DOHH2 (cell line): ENCODE data around the gene IL9.

Experiments used
- H3F3A ChIP-seq: fragments of 200-600 bp; sonication (generic), shearing (Covaris generic); 2 replicates; pipeline ENCODE4 v1.6.0; 2016; ENCODE audit warnings: antibody characterized with exemption, mild to moderate bottlenecking; ENCODE audit not compliant: control insufficient read depth, insufficient read depth
- H3K27ac ChIP-seq: fragments of 200-600 bp; sonication (generic); 2 replicates; pipeline ENCODE4 v1.5.1; 2014; ENCODE audit warnings: low read depth, mild to moderate bottlenecking, low read length, moderate library complexity
- H3K27me3 ChIP-seq: fragments of 200-600 bp; sonication (generic); 2 replicates; pipeline ENCODE4 v1.6.1; 2014; ENCODE audit warnings: mild to moderate bottlenecking, low read length, mixed read lengths; ENCODE audit not compliant: control insufficient read depth
- H3K36me3 ChIP-seq: fragments of 200-600 bp; sonication (generic); 2 replicates; pipeline ENCODE4 v1.6.1; 2014; ENCODE audit warnings: mild to moderate bottlenecking, low read length, moderate library complexity, mixed read lengths; ENCODE audit not compliant: control insufficient read depth
- H3K4me1 ChIP-seq: fragments of 200-600 bp; sonication (generic); 2 replicates; pipeline ENCODE4 v1.6.1; 2014; ENCODE audit warnings: mild to moderate bottlenecking, low read length, mixed read lengths; ENCODE audit not compliant: control insufficient read depth
- H3K4me2 ChIP-seq: fragments of 200-600 bp; sonication (generic); 2 replicates; pipeline ENCODE4 v1.6.0; 2014; ENCODE audit warnings: mild to moderate bottlenecking, low read length, moderate library complexity
- H3K4me3 ChIP-seq: fragments of 200-600 bp; sonication (generic); 2 replicates; pipeline ENCODE4 v1.5.1; 2014; ENCODE audit warnings: mild to moderate bottlenecking, low read length, mixed read lengths
- H3K79me2 ChIP-seq: fragments of 200-600 bp; sonication (generic); 2 replicates; pipeline ENCODE4 v1.6.1; 2014; ENCODE audit warnings: mild to moderate bottlenecking, low read length, mixed read lengths; ENCODE audit not compliant: control insufficient read depth
- H3K9me2 ChIP-seq: fragments of 200-600 bp; sonication (generic); replicated peaks from 2 replicates; pipeline ENCODE4 v1.6.1; 2014; ENCODE audit warnings: mild to moderate bottlenecking, low read length, mixed read lengths; ENCODE audit not compliant: control insufficient read depth
- H3K9me3 ChIP-seq: fragments of 200-600 bp; sonication (generic); 2 replicates; pipeline ENCODE4 v1.6.1; 2014; ENCODE audit warnings: antibody characterized with exemption, low read length, mixed read lengths; ENCODE audit not compliant: control insufficient read depth, insufficient read depth
- H4K20me1 ChIP-seq: fragments of 200-600 bp; sonication (generic); 2 replicates; pipeline ENCODE4 v1.6.0; 2014; ENCODE audit warnings: low read depth, mild to moderate bottlenecking, antibody characterized with exemption, low read length, moderate library complexity; ENCODE audit not compliant: control insufficient read depth, insufficient read depth
- EZH2phosphoT487 ChIP-seq: fragments of 200-600 bp; sonication (generic); IDR thresholded peaks from 2 replicates; pipeline ENCODE4 v1.6.1; 2017; ENCODE audit warnings: borderline replicate concordance, mild to moderate bottlenecking, antibody characterized with exemption, low read length, moderate library complexity, mixed read lengths
- TF ChIP-seq, protein P1 (sequence below): fragments of 200-600 bp; sonication (generic); IDR thresholded peaks from one replicate; pipeline ENCODE4 v1.5.1; 2014; ENCODE audit warnings: antibody characterized with exemption, mild to moderate bottlenecking, low read depth, low read length; ENCODE audit not compliant: poor library complexity, severe bottlenecking

Gene IL9

DNA sequence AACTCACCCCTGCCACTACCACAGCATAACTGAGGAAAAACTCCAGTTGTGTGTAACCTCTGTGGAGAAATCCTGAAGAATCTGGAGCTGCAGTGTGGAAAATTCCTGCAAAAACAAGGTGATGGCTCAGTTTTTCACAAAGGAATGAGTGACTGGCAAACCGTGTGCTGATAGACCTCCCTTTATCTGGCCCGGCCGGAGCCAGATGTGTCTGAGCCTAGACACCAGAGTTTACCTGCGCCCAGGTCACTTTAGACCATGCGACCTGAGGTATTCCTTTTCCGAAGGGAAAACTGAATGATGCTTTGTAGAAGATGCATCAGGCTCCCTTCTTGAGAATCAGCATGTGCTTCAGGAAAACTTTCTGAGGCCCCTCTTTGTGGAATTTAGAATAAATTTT is 45.0 kb downstream of the IL9 start:
- H3F3A ChIP-seq, result no peaks in the 10 kb centered on the region
- H4K20me1 ChIP-seq, result no peaks in the 10 kb centered on the region
- H3K4me2 ChIP-seq, result no peak overlapping the region
- TF ChIP-seq EZH2phosphoT487, result no peak
- TF ChIP-seq, protein P1, sequence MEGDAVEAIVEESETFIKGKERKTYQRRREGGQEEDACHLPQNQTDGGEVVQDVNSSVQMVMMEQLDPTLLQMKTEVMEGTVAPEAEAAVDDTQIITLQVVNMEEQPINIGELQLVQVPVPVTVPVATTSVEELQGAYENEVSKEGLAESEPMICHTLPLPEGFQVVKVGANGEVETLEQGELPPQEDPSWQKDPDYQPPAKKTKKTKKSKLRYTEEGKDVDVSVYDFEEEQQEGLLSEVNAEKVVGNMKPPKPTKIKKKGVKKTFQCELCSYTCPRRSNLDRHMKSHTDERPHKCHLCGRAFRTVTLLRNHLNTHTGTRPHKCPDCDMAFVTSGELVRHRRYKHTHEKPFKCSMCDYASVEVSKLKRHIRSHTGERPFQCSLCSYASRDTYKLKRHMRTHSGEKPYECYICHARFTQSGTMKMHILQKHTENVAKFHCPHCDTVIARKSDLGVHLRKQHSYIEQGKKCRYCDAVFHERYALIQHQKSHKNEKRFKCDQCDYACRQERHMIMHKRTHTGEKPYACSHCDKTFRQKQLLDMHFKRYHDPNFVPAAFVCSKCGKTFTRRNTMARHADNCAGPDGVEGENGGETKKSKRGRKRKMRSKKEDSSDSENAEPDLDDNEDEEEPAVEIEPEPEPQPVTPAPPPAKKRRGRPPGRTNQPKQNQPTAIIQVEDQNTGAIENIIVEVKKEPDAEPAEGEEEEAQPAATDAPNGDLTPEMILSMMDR, result no peak
- no peaks in the 10 kb centered on the region for H3K9me2 ChIP-seq
- no peaks in the 10 kb centered on the region for H3K9me3 ChIP-seq
- H3K27me3 ChIP-seq, result peaks cover 3% of the 10 kb centered on the region
- no peak overlapping the region for H3K27ac ChIP-seq
- no peaks in the 10 kb centered on the region for H3K36me3 ChIP-seq
- H3K4me1 ChIP-seq, result no peaks in the 10 kb centered on the region
- H3K4me3 ChIP-seq, result no peak overlapping the region
- no peaks in the 10 kb centered on the region for H3K79me2 ChIP-seq

DNA sequence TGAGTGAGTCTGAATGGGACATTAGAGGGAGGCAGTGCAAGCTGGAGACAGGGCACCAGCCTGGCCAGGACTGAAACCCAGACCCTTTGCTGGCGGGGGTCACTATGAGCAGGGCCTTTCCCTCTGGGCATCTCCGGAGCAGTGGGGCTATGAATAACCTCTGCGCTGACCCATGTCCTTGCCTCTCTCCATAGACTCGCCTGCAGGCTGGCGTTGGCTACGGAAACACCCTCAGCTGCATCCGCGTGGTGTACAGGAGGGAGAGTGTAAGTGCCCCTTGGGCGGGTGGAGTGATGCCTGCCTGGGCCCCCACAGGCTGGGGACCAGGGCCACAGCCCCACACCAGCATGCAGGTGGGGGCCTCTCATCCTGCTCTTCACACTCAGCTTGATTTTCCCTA is 45.4 kb downstream of the IL9 start:
- Histone ChIP-seq H3K4me3 (no peak overlapping the region), H3K4me1 (no peaks in the 10 kb centered on the region), H3K9me2 (no peaks in the 10 kb centered on the region), H3K4me2 (no peak overlapping the region), H3K27me3 (peaks cover 3% of the 10 kb centered on the region), H3F3A (no peaks in the 10 kb centered on the region), H3K79me2 (no peaks in the 10 kb centered on the region), H3K27ac (no peak overlapping the region), H3K9me3 (no peaks in the 10 kb centered on the region), H3K36me3 (no peaks in the 10 kb centered on the region), H4K20me1 (no peaks in the 10 kb centered on the region)
- TF ChIP-seq, protein P1, result no peak
- TF ChIP-seq EZH2phosphoT487, result no peak

DNA sequence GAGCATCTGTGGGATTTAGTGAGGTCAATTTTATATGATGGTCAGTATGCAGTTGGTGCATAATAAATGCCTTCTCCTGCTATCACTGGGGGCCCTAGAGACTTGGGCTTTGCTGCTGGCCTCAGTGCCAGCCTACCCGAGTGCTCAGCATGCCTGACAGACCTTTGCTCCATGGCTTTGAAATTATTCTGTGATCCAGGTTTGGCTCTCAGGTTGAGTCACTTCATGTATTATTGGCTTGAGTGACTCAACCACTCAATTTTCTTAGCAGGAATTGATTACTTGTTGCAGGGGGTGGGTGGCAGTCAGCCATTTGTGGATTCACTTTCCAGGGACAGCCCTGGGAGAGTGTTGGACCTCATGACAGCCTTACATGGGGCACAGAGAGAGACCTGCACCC is 47.7 kb downstream of the IL9 start:
- TF ChIP-seq EZH2phosphoT487, result no peak
- TF ChIP-seq, protein P1, result no peak
- Histone ChIP-seq H3K9me3 (no peaks in the 10 kb centered on the region), H3K79me2 (no peaks in the 10 kb centered on the region), H3K27me3 (no peaks in the 10 kb centered on the region; the same call in 1 of the 2 replicates), H3K36me3 (no peaks in the 10 kb centered on the region), H3K4me3 (no peak overlapping the region), H3K4me2 (no peak overlapping the region), H4K20me1 (no peaks in the 10 kb centered on the region), H3F3A (no peaks in the 10 kb centered on the region), H3K27ac (no peak overlapping the region), H3K9me2 (no peaks in the 10 kb centered on the region), H3K4me1 (no peaks in the 10 kb centered on the region)

DNA sequence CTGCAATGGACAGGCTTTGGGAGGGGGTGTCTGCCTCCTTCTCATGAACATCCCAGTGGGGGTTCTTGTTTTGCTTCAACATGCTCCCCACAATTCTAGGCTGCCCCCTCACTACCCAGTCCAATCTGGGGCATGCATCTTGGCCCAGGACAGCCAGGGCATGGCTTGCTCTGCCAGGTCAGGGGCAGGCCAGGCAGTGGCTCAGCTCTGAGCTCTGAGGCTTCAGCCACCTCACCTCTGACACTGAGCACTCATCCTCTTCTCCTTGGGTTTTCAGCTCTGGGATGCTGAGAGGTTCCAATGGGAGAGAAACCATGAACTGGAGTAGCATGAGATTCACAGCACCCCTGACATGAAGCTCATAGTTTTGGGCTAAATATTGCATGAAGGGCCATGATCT is 49.3 kb downstream of the IL9 start:
- no peaks in the 10 kb centered on the region for H3K9me3 ChIP-seq
- peaks cover 6% of the 10 kb centered on the region; the same call in 1 of the 2 replicates for H3K27me3 ChIP-seq
- no peaks in the 10 kb centered on the region for H3K79me2 ChIP-seq
- no peaks in the 10 kb centered on the region for H4K20me1 ChIP-seq
- no peaks in the 10 kb centered on the region for H3K4me1 ChIP-seq
- no peaks in the 10 kb centered on the region for H3K36me3 ChIP-seq
- no peak overlapping the region for H3K4me2 ChIP-seq
- no peak overlapping the region for H3K27ac ChIP-seq
- H3K9me2 ChIP-seq, result no peaks in the 10 kb centered on the region
- no peaks in the 10 kb centered on the region for H3F3A ChIP-seq
- no peak overlapping the region for H3K4me3 ChIP-seq
- TF ChIP-seq, protein P1, result no peak
- TF ChIP-seq EZH2phosphoT487, result no peak
